Urothelium cell line (cell line): ENCODE data around the gene GPR17.

Experiments used
- DNase-seq: peaks from one replicate; pipeline ENCODE4 v3.0.0; 2011; ENCODE audit warnings: low spot score, mixed read lengths
- FAIRE-seq: peaks from 2 replicates; lab custom pipeline; 2011; peaks lifted over from hg19 to GRCh38; lab: Jason Lieb, UNC

GPR17 gene, protein sequence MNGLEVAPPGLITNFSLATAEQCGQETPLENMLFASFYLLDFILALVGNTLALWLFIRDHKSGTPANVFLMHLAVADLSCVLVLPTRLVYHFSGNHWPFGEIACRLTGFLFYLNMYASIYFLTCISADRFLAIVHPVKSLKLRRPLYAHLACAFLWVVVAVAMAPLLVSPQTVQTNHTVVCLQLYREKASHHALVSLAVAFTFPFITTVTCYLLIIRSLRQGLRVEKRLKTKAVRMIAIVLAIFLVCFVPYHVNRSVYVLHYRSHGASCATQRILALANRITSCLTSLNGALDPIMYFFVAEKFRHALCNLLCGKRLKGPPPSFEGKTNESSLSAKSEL

DNA sequence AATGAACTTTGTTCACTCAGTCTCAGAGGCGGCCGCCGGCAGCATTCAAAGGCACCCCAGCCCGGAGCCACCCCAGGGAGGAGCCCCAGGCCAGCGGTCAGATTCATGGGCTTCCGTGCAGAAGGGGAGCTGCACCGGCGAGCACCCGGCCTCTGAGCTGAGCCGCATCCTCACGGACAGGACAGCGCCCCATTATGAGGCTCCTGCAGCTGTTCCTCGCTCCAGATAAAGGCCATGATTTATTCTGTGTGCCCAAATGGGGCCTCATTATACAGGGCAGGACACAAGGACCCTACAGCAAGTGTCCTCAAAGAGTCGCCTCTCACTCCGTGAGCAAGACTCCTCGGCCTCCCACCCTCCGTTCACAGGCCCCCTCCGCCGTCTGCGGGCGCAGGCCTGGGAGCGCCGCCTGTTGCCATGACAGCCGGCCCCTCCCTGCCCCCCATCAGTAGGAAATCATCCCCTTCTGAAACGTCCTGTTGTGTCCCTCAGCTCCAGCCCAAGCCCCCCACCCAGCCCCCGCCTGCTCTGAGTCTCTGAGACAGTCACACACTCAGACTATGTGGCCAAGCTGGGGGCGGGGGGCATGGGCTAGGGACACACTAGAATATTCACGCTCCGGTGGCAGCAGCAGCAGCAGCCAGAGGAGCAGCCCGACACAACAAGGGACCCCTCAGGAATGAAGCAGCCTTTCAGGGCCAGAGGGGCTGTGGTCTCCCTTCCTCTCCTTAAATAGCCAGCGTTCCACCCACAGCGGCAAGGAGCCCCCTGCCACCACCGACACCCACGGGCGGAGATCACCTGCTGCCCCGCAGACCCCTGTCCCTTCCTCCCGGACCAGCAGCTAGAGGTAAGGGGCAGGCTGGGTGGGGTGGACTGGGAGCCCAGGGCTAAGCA is at the start of gene GPR17:
TSS of gene GPR17 (plus strand) at position 759 of the 897 bp plus-strand sequence. CDS start 4,583 bp downstream, outside the sequence.
- DNase-seq (no peak), FAIRE-seq (no peak)

DNA sequence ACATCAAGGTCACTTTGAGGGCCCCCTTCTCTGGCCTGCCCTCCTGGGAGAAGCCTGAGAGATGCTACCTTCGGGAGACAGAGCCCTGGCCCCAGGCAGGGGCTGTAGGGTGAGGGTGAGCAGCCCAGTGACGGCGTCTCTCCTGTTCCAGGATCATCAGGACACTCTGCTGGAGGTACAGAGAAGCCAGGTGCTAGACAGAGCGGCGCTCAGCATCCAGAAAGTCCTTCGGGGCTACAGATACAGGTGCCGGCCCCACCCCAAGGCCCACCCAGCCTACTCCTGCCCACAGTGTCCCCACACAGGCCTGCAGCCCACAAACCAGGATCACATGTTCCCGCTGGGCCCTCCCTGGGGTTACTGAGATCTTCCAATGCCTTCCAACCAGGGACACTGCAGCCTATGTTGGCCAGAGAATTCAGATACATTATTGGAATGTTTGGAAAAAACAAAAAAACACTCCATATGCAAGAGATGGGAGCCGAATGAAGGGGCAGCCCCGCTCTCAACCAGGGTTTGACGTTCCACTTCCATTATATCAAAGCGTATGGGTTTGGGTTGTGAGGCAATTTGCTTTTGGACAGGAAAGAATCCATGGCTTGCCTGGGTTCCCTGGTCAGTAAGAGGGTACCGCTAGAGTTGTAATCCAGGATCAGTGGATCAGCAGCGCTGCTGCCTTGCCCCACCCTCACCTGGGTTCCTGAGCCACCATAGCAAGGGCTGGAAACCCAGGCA is 49.5 kb upstream of the GPR17 start:
- FAIRE-seq (no peak), DNase-seq (no peak)

DNA sequence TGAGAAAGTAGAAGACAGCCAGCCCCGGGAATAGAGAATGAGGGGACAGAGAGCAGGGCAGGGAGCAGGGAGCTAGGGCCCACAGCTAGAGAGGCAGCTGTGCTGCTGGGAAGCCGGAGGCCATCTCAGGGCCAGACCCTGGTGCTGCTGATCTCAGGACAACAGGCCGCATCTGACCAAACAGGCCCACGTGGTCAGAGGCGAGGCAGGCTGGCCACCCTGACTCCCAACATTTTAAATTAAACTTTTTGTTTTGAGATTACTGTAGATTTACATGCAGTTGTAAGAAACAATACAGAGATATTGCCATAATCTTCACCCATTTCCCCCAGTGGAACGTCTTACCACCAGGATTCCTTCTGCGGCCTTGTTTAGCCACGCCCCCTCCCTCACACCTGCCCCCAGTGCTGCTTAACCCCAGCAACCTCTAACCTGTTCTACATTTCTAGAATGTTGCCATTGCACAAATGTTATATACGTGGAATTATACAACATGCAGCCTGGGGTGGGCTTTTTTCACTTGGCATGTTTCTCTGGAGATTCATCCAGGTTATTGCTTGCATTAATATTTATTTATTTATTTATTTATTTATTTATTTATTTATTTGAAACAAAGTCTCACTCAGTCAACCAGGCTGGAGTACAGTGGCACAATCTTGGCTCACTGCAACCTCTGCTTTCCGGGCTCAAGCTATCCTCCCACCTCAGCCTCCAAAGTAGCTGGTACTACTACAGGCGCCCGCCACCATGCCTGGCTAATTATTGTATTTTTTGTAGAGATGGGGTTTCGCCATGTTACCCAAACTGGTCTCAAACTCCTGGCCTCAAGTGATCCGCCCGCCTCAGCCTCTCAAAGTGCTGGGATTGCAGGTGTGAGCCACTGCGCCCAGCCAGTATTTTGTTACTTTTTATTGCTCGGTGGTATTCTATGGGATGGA is 48.6 kb upstream of the GPR17 start:
- no peak for DNase-seq
- no peak for FAIRE-seq

DNA sequence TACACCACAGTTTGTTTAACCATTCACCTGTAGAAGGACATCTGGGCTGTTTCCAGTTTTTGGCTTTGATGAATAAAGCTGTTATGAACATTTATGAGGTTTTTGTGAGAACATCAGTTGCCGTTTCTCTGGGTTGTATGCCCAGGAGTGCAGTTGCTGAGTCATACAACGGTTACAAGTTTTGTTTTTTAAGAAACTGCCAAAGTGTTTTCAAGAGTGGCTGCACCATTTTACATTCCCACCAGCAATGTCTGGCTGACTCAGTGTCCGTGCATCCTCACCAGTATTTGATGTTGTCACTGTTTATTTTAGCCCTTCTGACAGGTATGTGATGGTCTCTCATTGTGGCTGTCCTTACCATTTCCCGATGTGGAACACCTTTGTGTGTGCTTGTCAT is 48.0 kb upstream of the GPR17 start:
- peak; percentile 87 for FAIRE-seq
- peak; percentile 54 for DNase-seq

DNA sequence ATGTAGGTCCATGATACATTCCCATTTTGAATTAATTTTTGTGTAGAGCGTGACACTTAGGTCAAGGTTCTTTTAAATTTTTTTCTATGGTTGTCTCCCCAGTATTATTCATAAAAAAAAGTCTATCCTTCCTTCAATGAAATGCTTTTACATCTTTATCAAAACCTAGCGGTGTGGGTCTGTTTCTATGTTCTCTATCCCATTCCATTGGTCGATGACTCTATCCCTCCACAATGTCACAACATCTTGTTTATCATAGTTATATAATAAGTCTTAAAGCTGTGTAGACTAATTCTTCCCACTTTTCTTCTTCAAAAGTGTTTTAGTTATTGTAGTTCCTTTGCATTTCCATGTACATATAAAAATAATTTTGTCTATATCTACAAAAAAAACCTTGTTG is 47.2 kb upstream of the GPR17 start:
- DNase-seq: no peak
- FAIRE-seq: no peak

DNA sequence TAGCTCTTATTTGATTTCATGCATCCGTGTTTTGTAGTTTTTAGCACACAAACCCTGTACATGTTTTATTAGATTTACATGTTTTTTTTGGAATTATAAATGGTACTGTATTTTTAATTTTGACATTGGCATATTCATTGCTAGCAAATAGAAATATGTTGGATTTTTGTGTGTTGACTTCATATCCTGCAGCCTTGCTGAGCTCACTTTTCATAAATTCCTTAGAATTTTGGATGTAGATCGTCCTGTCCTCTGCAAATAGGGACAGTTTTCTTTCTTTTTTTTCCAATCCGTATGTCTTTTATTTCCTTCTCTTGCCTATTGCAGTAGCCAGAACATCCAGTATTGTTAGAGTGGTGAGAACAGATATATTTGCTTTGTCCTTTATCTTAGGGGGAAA is 46.7 kb upstream of the GPR17 start:
- FAIRE-seq (no peak), DNase-seq (no peak)

DNA sequence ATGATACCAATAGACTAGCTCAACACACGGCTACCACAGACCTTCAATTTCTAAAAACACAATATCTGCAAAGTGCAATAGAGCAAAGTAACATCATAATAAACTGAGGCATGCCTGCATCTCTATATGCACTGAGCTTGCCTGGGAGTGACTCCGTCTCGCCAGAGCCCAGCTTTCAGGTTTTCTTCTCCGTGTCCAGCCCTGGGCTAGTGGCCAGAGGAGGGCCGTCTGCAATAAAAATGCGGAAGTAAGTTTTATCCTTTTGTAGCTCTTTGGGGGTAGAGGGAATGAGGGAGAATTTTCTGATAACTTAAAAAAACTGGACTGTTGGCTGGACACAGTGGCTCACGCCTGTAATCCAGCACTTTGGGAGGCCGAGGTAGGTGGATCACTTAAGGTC is 41.0 kb upstream of the GPR17 start:
- FAIRE-seq: no peak
- no peak for DNase-seq

DNA sequence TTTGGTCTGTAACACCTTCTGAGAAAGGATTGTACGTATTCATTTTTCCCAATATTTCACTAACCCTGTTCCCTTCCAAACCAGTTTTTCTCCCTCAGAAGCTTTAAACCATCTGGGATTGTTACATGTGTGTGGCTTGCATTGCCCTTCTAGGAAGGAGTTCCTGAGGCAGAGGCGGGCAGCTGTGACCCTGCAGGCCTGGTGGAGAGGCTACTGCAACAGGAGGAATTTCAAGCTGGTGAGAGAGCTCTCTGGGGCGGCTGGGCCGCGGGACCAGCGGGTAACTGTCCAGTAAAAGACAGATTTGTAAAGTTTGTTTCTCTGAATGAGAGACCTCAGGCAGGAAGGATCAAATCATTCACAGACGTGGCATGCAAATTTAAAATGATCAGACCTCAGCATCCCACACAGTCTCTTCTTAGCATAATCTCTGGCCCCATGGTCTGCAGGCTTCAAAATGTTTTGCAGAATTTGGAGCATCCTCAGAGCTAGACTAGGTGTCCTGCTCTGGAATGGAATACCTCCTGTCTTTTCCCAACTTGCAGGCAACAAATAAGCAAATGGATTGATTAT is 40.2 kb upstream of the GPR17 start:
- FAIRE-seq: no peak
- DNase-seq: no peak

DNA sequence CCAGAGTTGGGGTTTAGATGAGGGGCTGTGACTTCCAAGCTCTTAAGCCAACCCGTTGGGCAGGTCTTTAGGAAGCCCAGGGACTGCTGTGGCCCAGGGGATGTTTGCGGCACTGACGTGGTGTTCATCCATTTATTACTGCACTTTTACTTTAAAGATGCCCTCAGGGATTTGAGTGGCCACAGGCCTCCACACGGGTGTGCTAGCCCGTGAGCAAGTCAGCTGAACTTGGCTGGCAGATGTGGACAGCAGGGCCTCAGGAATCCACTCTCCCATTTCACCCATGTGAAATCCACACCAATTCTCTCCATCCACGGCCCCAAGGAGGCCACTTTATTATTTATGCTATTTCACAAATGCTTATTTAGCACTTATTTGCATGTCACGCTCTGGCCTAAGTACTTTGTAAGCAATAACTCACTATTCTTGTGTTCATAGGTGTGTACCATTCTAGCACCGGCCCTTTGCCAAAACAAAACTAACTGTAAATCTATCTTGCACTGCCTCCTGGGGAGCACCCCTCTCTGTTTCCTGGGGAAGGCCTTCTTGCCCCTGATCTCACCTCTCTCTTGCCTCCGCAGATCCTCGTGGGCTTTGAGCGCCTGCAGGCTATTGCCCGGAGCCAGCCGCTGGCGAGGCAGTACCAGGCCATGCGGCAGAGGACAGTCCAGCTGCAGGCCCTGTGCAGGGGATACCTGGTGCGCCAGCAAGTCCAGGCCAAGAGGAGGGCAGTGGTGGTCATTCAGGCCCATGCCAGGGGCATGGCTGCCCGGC is 39.1 kb upstream of the GPR17 start:
- FAIRE-seq: peak; percentile 59

DNA sequence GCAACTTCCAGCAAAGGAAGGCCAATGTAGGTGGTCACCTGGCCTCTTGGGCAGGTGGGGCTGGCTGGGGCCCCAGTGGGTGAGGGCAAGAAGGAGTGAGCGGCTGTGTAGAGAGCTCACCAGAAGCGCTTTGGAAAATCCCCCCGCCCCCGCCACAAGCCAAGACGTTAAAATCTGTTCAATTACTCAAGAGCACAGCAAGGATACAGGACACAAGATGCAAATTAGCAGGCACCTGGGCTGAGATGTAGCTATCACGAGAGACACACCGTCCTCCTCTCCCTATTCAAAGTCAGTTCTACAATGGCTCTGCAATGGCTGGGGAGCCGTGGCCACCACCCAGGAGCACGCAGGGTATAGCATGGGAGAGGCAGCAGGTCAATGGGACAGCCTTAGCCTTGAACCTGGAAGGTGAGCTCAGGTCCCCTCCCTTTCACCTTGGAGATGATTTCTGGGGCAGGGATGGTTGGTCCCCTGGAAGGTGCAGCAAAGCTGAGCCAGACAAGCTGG is 38.5 kb upstream of the GPR17 start:
- no peak for DNase-seq
- no peak for FAIRE-seq

More for the DNA sequence above, 39.1 kb upstream of the GPR17 start:
- no peak for DNase-seq

DNA sequence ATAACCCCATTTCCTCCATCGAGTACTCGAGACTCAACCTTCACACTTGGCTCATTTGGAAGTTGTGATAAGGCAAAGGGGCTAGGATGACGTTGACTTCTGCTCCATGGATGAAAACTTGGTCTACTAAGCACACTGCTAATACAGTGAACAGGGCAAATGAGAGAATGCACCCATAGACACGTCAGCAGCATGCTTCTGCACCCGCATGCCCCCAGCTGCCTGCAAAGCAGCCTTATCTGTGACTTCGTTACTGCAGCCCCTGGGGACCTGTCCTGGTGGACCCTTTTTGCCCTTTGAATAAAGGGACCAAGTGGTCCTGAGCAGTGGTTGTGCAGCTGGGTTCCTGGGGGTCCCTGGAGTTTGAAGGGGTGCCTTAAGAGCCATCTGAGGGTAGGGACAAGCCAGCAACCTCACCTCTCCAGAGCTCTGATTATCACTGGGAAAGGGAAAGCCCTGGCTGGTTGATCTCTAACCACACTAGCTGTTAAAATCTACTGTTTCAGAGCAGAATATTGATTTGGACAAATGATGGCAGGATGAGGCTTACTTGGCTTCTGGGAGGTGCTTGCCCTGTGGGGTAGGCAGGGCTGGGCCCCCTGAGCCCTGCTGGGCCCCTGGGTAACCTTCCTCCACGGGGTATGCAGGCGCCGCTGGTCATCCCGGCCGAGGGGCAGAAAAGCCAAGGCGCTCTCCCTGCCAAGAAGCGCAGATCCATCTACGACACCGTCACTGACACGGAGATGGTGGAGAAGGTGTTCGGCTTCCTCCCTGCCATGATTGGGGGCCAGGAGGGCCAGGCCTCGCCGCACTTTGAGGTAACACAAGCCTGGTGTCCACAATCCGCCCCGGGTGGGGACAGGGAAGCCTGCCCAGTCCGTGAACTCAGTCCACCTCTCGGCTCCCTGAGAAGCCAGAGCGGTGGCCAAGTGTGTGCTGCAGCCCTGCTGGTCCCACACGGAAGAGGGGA is 37.6 kb upstream of the GPR17 start:
- FAIRE-seq (peak; percentile 37), DNase-seq (no peak)

DNA sequence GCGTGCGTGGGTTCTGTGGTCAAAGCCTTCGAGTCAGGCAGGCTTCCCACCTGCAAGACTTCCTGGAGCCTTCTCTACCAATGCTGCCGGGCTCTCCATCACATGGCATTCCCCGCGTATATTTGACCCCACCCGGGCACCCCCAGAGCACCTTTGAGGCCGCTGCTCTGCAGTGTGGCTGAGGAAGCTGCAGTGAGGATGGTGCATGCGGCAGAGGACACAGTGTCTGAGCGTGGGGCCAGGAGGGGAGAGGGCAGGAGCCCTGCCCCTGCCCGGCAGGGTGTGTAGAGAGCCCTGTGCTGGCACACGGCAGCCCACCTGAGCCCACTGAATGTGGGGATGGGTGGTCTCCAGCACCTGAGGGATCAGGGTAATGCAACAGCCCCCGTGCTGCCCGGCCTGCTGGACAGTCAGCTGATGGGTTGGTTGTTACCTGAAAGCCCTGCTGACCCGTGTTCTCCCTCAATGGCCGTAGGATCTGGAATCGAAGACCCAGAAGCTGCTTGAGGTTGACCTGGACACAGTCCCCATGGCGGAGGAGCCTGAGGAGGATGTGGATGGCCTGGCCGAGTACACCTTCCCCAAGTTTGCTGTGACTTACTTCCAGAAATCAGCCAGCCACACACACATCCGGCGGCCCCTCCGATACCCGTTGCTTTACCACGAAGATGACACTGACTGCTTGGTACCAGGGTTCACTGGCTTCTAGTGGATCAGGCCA is 36.8 kb upstream of the GPR17 start:
- FAIRE-seq (no peak), DNase-seq (no peak)

DNA sequence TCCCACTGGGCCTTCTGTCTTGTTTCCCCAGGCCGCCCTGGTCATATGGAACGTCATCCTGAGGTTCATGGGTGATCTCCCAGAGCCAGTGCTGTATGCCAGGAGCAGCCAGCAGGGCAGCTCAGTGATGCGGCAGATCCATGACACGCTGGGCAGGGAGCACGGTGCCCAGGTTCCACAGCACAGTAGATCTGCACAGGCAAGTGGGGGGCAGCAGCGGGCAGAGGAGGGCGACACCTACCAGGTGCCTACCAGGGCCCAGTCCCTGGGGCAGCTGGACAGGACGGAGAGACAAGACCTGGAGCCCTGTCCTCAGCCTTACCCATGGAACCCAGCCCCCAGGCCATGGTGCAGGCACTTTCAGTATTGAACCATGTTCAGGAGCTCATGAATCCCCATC is 36.1 kb upstream of the GPR17 start:
- no peak for FAIRE-seq
- no peak for DNase-seq

DNA sequence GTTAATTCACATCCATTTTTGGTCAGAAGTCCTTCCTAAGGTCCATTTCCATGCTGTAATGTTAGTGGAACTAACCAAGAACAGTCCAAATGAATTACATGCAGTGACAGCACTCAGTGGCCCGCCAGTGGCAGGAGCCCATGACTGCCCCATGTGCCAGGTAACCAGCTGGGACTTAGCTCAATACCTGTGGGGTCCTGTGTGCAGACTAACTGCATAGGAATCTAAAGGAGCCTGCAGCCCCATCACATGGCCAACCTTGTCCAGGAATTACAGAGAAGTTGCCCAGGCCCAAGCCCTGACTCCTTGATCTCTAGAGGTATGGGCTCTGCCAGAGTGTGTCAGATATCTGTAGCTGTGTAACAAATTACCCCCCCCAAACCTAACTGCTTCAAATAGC is 35.4 kb upstream of the GPR17 start:
- no peak for DNase-seq
- FAIRE-seq: no peak

DNA sequence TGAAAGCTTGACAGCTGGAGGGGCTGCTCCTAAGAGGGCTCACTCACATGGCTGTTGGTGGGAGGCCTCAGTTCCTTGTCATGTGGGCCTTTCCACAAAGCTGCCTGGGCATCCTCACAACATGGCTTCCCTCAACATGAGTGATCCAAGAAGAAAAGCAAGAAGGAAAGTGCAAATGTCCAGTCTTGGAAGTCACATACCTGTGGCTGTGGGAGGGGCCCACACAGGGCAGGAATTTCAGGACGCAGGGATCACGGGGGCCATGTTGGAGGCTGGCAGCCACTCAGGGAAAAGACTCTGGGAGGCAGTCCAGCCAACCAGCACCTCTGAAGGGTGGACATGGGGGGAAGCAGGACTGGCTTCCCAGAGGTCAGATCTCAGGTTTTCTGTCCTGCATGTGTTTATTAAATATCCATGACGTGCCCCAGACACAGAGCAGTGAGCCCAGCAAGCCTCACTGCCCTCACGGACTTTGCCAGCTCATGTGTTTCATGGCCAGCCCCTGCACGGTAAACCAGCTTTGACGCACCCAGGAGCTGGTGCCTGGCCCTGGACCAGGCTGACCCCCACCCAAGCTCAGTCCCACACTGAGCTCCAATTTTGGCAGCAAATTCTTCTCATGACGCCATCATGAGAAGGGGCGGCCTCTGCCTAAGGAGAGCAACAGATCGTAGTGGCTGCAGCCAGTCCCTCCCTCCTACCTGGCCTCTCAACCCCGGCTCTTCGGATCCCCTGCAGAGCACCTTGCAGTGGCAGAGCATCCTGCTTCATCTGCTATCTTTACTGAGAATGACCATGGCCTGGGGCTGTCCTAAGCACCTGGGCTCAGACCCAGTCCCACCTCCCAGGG is 34.7 kb upstream of the GPR17 start:
- FAIRE-seq (no peak), DNase-seq (no peak)

DNA sequence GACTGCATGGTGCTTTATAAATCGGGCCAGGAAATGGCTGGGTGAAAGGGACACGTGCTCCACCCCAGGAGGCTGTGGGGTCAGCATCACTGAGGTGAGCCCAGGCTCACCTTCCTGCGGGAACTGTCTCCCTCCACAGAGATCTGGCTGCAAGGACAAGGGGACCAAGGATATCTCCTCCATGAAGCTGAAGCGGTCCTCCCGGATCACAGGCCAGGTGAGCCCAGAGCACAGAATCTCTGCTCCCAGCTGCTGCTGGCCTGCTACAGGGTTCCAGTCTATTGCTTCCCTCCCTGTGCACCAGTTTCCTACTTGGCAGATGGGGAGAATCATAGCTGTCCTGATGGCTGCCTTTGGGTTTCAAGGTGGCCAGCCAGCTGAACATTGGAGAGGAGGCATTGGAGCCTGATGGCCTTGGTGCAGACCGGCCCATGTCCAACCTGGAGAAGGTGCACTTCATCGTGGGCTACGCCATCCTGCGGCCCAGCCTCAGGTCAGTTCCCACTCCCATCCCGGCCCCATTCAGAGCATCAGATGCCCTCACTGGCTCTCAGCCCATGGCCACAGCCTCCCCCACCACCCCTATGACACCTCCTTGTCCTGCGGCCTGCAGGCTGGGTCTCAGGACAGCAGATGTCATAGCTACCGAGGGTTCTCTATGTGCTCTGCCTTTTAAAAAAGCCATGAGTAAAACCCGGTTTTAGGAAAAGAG is 33.7 kb upstream of the GPR17 start:
- FAIRE-seq (no peak), DNase-seq (no peak)
